TTC549 (cell line): ENCODE data around the gene BGN.

Experiments
- FAIRE-seq: peaks from 2 replicates; lab custom pipeline; 2012; peaks lifted over from hg19 to GRCh38; lab: Jason Lieb, UNC

BGN gene

GRCh38 chrX:153485396-153486080 is 9.2 kb upstream of the BGN start:
- no peak for FAIRE-seq

- FAIRE-seq: no peak
Observed at GRCh38 chrX:153486171-153486570, 8.6 kb upstream of the BGN start.

- FAIRE-seq: no peak
Observed at GRCh38 chrX:153487590-153488071, 7.1 kb upstream of the BGN start.

GRCh38 chrX:153488231-153488914 is 6.4 kb upstream of the BGN start:
- FAIRE-seq: no peak

- FAIRE-seq: no peak
Observed at GRCh38 chrX:153490217-153490930, 4.4 kb upstream of the BGN start.

GRCh38 chrX:153491351-153491914 is 3.3 kb upstream of the BGN start:
- no peak for FAIRE-seq

- no peak for FAIRE-seq
Observed at GRCh38 chrX:153491918-153492317, 2.9 kb upstream of the BGN start.

- no peak for FAIRE-seq
Observed at GRCh38 chrX:153492543-153492942, 2.2 kb upstream of the BGN start.

- FAIRE-seq: no peak
Observed at GRCh38 chrX:153493085-153493484, 1.7 kb upstream of the BGN start.

GRCh38 chrX:153494061-153494460 is 719 bp upstream of the BGN start:
- FAIRE-seq: no peak

- no peak for FAIRE-seq
Observed at GRCh38 chrX:153495362-153495751, 577 bp downstream of the BGN start.

- no peak for FAIRE-seq
Observed at GRCh38 chrX:153495903-153496589, 1.3 kb downstream of the BGN start.

- FAIRE-seq: no peak
Observed at GRCh38 chrX:153496590-153496959, 1.8 kb downstream of the BGN start.

GRCh38 chrX:153498453-153498852 is 3.7 kb downstream of the BGN start:
- FAIRE-seq: no peak

- no peak for FAIRE-seq
Observed at GRCh38 chrX:153499341-153499740, 4.6 kb downstream of the BGN start.

- no peak for FAIRE-seq
Observed at GRCh38 chrX:153499876-153500275, 5.1 kb downstream of the BGN start.

- FAIRE-seq: no peak
Observed at GRCh38 chrX:153500676-153501280, 6.0 kb downstream of the BGN start.

GRCh38 chrX:153501530-153501929 is 6.8 kb downstream of the BGN start:
- no peak for FAIRE-seq

GRCh38 chrX:153502131-153502530 is 7.4 kb downstream of the BGN start:
- FAIRE-seq: no peak

- FAIRE-seq: no peak
Observed at GRCh38 chrX:153502796-153503195, 8.0 kb downstream of the BGN start.

- FAIRE-seq: no peak
Observed at GRCh38 chrX:153504445-153505016, 9.8 kb downstream of the BGN start.

GRCh38 chrX:153505361-153505760 is 10.6 kb downstream of the BGN start:
- FAIRE-seq: no peak
